OCI-LY1 (cell line): Measurements from ENCODE around the gene SHROOM3.

Source experiments
- H2AFZ ChIP-seq: fragments of 200-600 bp; sonication (generic), shearing (Covaris generic); 2 replicates; pipeline ENCODE4 v1.6.0; 2014; ENCODE audit warnings: antibody characterized with exemption, mild to moderate bottlenecking, low read length
- H3F3A ChIP-seq: fragments of 200-600 bp; sonication (generic), shearing (Covaris generic); 2 replicates; pipeline ENCODE4 v1.6.0; 2014; ENCODE audit warnings: mild to moderate bottlenecking, antibody characterized with exemption, low read length, moderate library complexity; ENCODE audit not compliant: insufficient read depth
- H3K27ac ChIP-seq: fragments of 200-600 bp; sonication (generic); 2 replicates; pipeline ENCODE4 v1.5.1; 2014; ENCODE audit warnings: low read length, mixed run types, mild to moderate bottlenecking, low read depth; ENCODE audit not compliant: poor library complexity, severe bottlenecking
- H3K27me3 ChIP-seq: fragments of 200-600 bp; sonication (generic); 2 replicates; pipeline ENCODE4 v1.6.0; 2014; ENCODE audit warnings: antibody characterized with exemption, mild to moderate bottlenecking, low read length, moderate library complexity; ENCODE audit not compliant: insufficient read depth
- H3K36me3 ChIP-seq: fragments of 200-600 bp; sonication (generic); 2 replicates; pipeline ENCODE4 v1.6.1; 2014; ENCODE audit warnings: mild to moderate bottlenecking, antibody characterized with exemption, low read length, moderate library complexity, mixed read lengths; ENCODE audit not compliant: insufficient read depth
- H3K4me1 ChIP-seq: fragments of 200-600 bp; sonication (generic); 2 replicates; pipeline ENCODE4 v1.5.1; 2014; ENCODE audit warnings: mild to moderate bottlenecking, low read length, moderate library complexity; ENCODE audit not compliant: insufficient read depth, severe bottlenecking
- H3K4me2 ChIP-seq: fragments of 200-600 bp; sonication (generic), shearing (Covaris generic); 2 replicates; pipeline ENCODE4 v1.6.1; 2014; ENCODE audit warnings: low read length
- H3K4me3 ChIP-seq: fragments of 200-600 bp; sonication (generic); 2 replicates; pipeline ENCODE4 v1.5.1; 2014; ENCODE audit warnings: low read length, low read depth, mild to moderate bottlenecking, mixed read lengths; ENCODE audit not compliant: poor library complexity, severe bottlenecking
- H3K79me2 ChIP-seq: fragments of 200-600 bp; shearing (Covaris generic); 2 replicates; pipeline ENCODE4 v1.6.1; 2016; ENCODE audit warnings: mixed run types, low read length, mixed read lengths; ENCODE audit not compliant: insufficient read depth
- H3K9ac ChIP-seq: fragments of 200-600 bp; sonication (generic), shearing (Covaris generic); 2 replicates; pipeline ENCODE4 v1.6.1; 2014; ENCODE audit warnings: mild to moderate bottlenecking, low read length, mixed read lengths
- H3K9me2 ChIP-seq: fragments of 200-600 bp; sonication (generic), shearing (Covaris generic); 2 replicates; pipeline ENCODE4 v1.6.1; 2014; ENCODE audit warnings: low read depth, mild to moderate bottlenecking, low read length, mixed read lengths
- H3K9me3 ChIP-seq: fragments of 200-600 bp; shearing (Covaris generic); 2 replicates; pipeline ENCODE4 v1.6.1; 2014; ENCODE audit warnings: low read length, mixed read lengths
- H4K20me1 ChIP-seq: fragments of 200-600 bp; sonication (generic), shearing (Covaris generic); 2 replicates; pipeline ENCODE4 v1.6.0; 2016; ENCODE audit warnings: mild to moderate bottlenecking, low read length; ENCODE audit not compliant: insufficient read depth
- CTCF ChIP-seq: fragments of 200-600 bp; sonication (generic), shearing (Covaris generic); IDR thresholded peaks from 2 replicates; pipeline ENCODE4 v1.5.1; 2017; ENCODE audit warnings: mild to moderate bottlenecking, antibody characterized with exemption, low read length, moderate library complexity, mixed read lengths
- EZH2 ChIP-seq: fragments of 200-600 bp; sonication (generic), shearing (Covaris generic); IDR thresholded peaks from 2 replicates; pipeline ENCODE4 v1.8.0; 2017; ENCODE audit warnings: borderline replicate concordance, mixed run types, mild to moderate bottlenecking, antibody characterized with exemption, low read length, moderate library complexity, mixed read lengths

Gene SHROOM3

GRCh38 chr4:76658231-76659102, 223.4 kb downstream of the SHROOM3 start:
- Histone ChIP-seq H3K9me3 (no peaks in the 10 kb centered on the region), H3K27me3 (no peaks in the 10 kb centered on the region), H3K79me2 (no peaks in the 10 kb centered on the region), H3K4me3 (no peak overlapping the region), H4K20me1 (no peaks in the 10 kb centered on the region), H3K9me2 (no peaks in the 10 kb centered on the region), H3K9ac (no peak overlapping the region), H2AFZ (no peak overlapping the region), H3K27ac (no peak overlapping the region), H3F3A (no peaks in the 10 kb centered on the region), H3K36me3 (no peaks in the 10 kb centered on the region), H3K4me1 (no peaks in the 10 kb centered on the region), H3K4me2 (no peak overlapping the region)
- TF ChIP-seq EZH2 (no peak), CTCF (no peak)

GRCh38 chr4:76659103-76659490, 224.1 kb downstream of the SHROOM3 start:
- Histone ChIP-seq H4K20me1 (no peaks in the 10 kb centered on the region), H3K9me2 (no peaks in the 10 kb centered on the region), H3K79me2 (no peaks in the 10 kb centered on the region), H3K4me2 (no peak overlapping the region), H3K27ac (no peak overlapping the region), H3K27me3 (no peaks in the 10 kb centered on the region), H2AFZ (no peak overlapping the region), H3K9me3 (no peaks in the 10 kb centered on the region), H3K9ac (no peak overlapping the region), H3K4me1 (no peaks in the 10 kb centered on the region), H3K36me3 (no peaks in the 10 kb centered on the region), H3K4me3 (no peak overlapping the region), H3F3A (no peaks in the 10 kb centered on the region)
- TF ChIP-seq EZH2 (no peak), CTCF (no peak)

- no peaks in the 10 kb centered on the region for H3K27me3 ChIP-seq
- no peaks in the 10 kb centered on the region for H3K36me3 ChIP-seq
- no peak overlapping the region for H3K4me2 ChIP-seq
- no peak overlapping the region for H2AFZ ChIP-seq
- no peaks in the 10 kb centered on the region for H3K4me1 ChIP-seq
- H3K27ac ChIP-seq, result no peak overlapping the region
- no peaks in the 10 kb centered on the region for H3K9me3 ChIP-seq
- H3K9me2 ChIP-seq, result no peaks in the 10 kb centered on the region
- no peaks in the 10 kb centered on the region for H3F3A ChIP-seq
- H3K79me2 ChIP-seq, result no peaks in the 10 kb centered on the region
- H4K20me1 ChIP-seq, result no peaks in the 10 kb centered on the region
- H3K9ac ChIP-seq, result no peak overlapping the region
- no peak for TF ChIP-seq CTCF
- TF ChIP-seq EZH2, result no peak
- H3K4me3 ChIP-seq, result no peak overlapping the region
Observed at GRCh38 chr4:76663824-76664223, 228.8 kb downstream of the SHROOM3 start.
